AG09319 (cell line): Measurements from ENCODE around the gene PCMT1.
"Not testable (repeated sequence)": the region's sequence is repeated elsewhere in the genome, so short reads cannot be mapped to it uniquely, and the experiment has no call there.

Experiments used
- DNase-seq: peaks from one replicate; pipeline ENCODE4 v3.0.0-alpha.2; 2010; ENCODE audit warnings: low read depth; ENCODE audit errors: extremely low read depth
- TF ChIP-seq, protein P1 (sequence below): IDR thresholded peaks from 2 replicates; pipeline ENCODE4 v1.5.1; 2011; ENCODE audit warnings: low read depth, mild to moderate bottlenecking, inconsistent platforms, low read length, moderate library complexity

The PCMT1 gene

DNA sequence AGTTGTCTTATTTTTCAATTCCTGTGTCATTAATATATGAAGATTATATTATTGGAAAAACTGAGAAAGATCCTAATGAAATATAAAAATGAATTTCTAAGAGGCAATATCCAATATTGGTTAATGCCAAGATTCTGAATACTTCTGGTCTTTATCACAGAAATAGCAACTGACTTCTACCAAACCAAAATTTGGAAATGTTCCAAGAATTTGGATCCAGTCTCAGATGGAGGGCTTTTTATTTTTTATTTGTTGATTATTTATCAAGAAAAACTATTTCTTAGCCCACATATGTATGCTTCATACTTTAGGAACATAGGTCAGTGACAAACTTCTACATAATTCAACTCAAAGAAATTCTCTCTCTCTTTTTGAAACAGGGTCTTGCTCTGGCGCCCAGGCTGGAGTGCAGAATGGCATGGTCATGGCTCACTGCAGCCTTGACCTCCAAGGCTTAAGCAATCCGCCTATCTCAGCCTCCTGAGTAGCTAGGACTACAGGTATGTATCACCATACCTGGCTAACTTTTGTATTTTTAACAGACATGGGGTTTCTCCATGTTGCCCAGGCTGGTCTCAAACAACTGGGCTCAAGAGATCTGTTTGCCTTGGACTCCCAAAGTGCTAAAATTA is 16.3 kb upstream of the PCMT1 start:
- TF ChIP-seq, protein P1, sequence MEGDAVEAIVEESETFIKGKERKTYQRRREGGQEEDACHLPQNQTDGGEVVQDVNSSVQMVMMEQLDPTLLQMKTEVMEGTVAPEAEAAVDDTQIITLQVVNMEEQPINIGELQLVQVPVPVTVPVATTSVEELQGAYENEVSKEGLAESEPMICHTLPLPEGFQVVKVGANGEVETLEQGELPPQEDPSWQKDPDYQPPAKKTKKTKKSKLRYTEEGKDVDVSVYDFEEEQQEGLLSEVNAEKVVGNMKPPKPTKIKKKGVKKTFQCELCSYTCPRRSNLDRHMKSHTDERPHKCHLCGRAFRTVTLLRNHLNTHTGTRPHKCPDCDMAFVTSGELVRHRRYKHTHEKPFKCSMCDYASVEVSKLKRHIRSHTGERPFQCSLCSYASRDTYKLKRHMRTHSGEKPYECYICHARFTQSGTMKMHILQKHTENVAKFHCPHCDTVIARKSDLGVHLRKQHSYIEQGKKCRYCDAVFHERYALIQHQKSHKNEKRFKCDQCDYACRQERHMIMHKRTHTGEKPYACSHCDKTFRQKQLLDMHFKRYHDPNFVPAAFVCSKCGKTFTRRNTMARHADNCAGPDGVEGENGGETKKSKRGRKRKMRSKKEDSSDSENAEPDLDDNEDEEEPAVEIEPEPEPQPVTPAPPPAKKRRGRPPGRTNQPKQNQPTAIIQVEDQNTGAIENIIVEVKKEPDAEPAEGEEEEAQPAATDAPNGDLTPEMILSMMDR: no peak
- no peak for DNase-seq

DNA sequence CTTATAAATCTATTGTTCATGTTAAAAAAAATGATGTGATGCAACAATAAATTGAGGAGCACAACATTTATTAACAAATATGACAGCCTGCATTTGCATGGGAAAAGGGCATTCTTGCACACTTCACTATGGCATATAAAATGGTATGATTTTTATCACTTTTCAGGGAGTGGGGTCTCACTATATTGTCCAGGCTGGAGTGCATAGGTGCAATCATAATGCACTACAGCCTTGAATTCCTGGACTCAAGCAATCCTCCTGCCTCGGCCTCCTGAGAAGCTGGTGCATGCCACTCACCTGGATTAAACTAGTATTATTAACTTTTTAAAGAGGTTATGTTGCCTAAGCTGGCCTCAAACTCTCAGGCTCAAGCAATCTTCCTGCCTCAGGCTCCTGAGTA is 14.6 kb upstream of the PCMT1 start:
- TF ChIP-seq, protein P1: no peak
- no peak for DNase-seq

DNA sequence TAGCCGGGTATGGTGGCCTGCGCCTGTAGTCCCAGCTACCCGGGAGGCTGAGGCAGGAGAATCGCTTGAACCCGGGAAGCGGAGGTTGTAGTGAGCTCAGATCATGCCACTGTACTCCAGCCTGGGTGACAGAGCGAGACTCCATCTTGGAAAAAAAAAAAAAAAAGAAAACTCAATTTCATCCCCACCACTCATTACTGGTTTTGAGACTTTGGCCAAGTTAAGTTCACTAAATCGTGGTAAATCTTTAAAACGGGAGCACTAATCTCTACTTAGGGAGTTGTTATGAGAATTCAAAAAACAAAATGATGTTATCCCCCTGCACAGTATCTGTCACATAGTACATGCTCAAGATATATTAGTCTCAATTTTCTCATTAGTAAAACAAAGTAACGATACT is 4.3 kb upstream of the PCMT1 start:
- not testable (repeated sequence) for DNase-seq

DNA sequence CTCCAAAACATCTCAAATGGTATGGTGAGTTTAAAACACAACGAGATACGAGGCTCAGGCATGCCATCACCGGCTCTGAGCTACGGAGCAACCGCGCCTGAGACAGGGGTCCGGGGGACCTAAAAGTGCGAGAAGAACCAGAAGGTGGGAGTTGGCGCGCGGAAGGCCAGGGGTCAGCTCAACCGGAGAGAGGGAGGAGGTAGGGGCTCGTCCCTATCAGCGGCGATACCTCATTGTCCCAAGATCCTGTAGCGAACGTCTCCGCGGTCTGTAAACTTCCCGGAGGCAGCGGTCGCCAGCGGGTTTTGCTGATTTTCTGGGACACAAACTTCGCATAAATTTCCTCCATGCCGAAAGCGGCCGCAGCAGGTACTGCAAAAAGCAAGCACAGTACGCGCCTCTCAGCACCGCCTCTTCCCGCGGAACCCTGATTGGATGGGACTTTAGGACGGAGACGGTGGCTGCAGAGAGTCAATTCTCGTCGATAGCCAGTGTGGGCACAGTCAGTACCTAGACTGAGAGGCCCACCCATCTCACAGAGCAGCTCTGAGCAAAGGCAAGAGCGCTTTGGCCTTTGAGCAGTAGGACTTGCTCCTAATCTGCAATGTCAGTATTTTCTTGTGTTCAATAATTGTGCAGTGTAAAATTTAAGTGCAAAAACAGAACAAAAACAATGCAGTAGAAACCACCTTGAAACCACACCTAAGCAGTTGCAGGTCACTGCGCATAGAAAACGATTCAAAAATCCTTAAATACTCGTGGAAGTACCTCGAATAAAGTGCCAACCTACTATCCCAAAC is 3.2 kb upstream of the PCMT1 start, which contains the start of gene NUP43:
NUP43 (minus strand) TSS at position 383 of the 800 bp plus-strand sequence; CDS start at position 349, 34 bp downstream.
- TF ChIP-seq, protein P1: peak; percentile 37
- peak; percentile 82 for DNase-seq

DNA sequence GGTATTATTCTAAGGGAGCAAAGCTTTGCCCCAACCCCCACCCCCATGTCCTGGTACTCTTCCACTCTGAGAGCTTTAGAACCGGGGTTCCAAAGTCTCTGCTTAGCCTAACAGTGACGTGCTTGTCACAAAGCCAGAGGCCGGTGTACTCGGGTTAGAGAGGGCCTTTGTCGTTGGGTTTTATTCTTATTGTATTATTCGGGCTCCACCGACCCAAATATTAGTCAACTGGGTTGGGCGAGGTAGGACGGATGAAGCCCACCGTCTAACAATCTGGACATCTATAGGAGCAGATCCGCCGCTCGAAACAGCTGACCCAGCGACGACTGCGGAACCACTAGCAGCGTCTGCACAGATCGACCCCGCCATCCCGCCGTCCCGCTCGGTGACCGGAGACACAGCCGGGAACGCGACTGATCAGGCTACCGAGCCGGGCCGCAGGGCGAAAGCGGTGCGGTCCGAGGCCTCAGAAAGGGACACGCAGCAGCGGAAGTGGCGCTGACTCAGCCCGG is 403 bp upstream of the PCMT1 start:
- DNase-seq: not testable (repeated sequence)

DNA sequence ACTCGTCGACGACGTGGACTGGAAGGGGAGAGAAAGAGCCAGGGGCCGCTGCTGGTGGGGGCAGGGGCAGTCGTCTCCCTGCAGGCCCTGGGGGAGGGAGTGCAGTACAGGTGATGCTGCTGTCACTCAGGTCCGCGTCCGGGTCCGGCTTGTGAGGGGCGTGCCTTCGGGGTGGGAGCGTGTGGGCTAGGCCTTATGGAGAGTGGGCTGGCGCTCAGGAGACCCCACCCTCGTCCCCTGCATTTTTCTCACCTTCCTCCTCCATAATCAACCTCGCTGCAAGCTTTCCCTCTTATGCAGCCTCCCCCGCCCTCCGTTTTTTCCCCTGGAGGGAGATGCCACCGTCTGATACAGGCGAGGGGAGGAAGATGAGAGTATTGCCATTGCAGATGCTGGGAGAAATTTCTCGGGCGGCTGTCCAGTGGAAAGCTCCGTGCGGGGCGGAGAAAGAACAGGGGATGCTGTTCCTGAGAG is 632 bp downstream of the PCMT1 start:
- DNase-seq: no peak
- TF ChIP-seq, protein P1: no peak

DNA sequence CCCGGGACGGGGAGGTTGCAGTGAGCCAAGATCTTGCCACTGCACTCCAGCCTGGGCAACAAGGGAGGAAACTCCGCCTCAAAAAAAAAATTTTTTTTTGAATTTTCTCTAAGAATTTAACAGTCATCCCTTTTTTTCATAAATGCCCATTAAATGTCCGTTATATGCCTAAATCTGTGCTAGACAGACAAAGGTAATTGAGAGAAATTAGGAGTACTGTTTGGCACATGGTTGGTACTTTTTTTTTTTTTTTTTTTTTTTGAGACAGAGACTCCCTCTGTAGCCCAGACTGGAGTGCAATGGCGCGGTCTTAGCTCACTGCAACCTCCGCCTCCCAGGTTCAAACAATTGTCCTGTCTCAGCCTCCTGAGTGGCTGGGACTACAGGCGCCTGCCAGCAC is 1.7 kb downstream of the PCMT1 start:
- TF ChIP-seq, protein P1: no peak
- DNase-seq: no peak

DNA sequence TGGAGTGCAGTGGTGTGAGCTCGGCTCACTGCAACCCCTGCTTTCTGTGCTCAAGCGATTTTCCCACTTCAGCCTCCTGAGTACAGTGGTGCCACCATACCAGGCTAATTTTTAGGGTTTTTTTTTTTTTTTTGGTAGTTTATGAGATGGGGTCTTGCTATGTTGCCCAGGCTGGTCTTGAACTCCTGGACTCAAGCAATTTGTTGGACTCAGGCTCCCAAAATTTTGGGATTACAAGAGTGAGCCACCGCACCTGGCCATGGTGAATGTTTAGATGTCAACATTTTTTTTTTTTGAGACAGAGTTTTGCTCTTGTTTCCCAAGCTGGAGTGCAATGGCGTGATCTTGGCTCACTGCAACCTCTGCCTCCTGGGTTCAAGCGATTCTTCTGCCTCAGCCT is 2.4 kb downstream of the PCMT1 start:
- not testable (repeated sequence) for DNase-seq
